Measurements from ENCODE around the gene PARN.

DNA sequence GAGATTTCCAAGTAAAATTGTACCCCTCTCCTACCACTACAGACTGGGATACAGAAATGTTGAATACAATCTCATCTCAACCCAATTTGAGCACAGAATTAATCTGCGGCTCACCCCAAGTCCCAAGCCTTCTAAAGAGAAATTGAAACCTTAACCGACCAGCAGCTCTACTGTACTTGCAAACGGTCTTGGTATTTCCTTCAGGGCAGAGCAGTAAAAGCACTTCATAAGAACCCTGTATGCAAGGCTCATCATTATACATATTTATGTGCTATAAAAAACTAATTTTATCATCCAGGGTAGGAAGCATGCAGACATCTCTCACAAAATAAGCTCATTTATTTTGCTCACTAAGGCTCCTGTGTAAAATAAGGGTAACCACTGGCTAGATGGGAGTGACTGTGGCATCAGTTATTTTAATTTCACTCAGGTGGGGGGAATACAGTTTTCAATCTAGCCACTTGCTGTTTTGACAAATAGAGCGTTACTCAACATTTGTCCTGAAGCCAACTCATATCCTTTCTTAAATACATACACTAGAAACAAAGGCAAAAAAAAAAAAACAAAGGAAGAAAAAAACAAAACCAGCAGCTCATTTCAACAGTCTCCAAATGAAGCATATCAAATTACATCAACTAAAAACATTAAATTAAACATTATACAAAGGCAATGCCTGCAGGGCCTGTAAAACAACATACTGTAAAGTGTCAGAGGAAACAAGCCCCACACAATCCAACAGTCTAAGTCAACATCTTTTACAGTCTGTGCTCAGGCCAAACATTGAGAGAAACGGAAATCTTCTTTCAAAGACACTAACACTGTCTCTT lies 65.0 kb downstream of the PARN start:
- no peak; the same call in 1 of the 2 replicates for TF ChIP-seq POLR2AphosphoS5 (IDR thresholded peaks at IDR 0.05; ENCODE audit: borderline replicate concordance, low read depth, low read length)
- TF ChIP-seq EZH2 (IDR thresholded peaks at IDR 0.05) = no peak
- TF ChIP-seq FOXP2 (optimal IDR thresholded peaks at IDR 0.05; ENCODE audit: control extremely low read depth, extremely low read length, insufficient read depth) = peak; percentile 80
